PC-3 (cell line): ENCODE data around the gene IL11RA. TPM values are rescaled to one million over a fixed set of nuclear protein-coding genes. Genes with fewer than 3 reads are reported as not detected.

ENCODE experiments used
- ATAC-seq: fragments of 200-7000 bp; cut with Tn5 transposase; 2 replicates; pipeline ENCODE4 v1.9.1; 2020; ENCODE audit warnings: mild to moderate bottlenecking, moderate library complexity
- BruUV-seq: library from RNA; stranded (reverse); fragments of 400-500 nt; replicated peaks from 2 replicates; lab custom pipeline; 2021; lab: Mats Ljungman, UMichigan
- CTCF ChIA-PET: fragments of 300-600 bp; sonication (Branson Sonifier 250); formaldehyde crosslinking; loops from one replicate; lab custom pipeline; 2022; ENCODE audit warnings: antibody characterized with exemption; lab: Charles Lee
- POLR2A ChIA-PET: fragments of 300-600 bp; sonication (Branson Sonifier 250); formaldehyde crosslinking; loops from one replicate; lab custom pipeline; 2022; ENCODE audit warnings: antibody characterized with exemption; ENCODE audit not compliant: unreplicated experiment; lab: Charles Lee
- DNase-seq: peaks from one replicate; pipeline ENCODE4 v3.0.0-alpha.2; 2015
- H2AFZ ChIP-seq: fragments of 300-600 bp; sonication (generic); 2 replicates; pipeline ENCODE4 v1.6.0; 2016; ENCODE audit warnings: antibody characterized with exemption, low read length
- H3F3A ChIP-seq: fragments of 300-600 bp; sonication (generic); one replicate; pipeline ENCODE4 v1.6.0; 2017; ENCODE audit warnings: antibody characterized with exemption, low read length, control low read depth, mild to moderate bottlenecking; ENCODE audit not compliant: unreplicated experiment
- H3K27ac ChIP-seq: fragments of 300-600 bp; sonication (generic); 2 replicates; pipeline ENCODE4 v1.5.1; 2016; ENCODE audit warnings: mild to moderate bottlenecking, low read length
- H3K27me3 ChIP-seq: fragments of 300-600 bp; sonication (generic); 2 replicates; pipeline ENCODE4 v1.6.1; 2016; ENCODE audit warnings: low read length, mixed read lengths
- H3K36me3 ChIP-seq: fragments of 300-600 bp; sonication (generic); 2 replicates; pipeline ENCODE4 v1.6.1; 2016; ENCODE audit warnings: low read depth, mixed run types, low read length, mixed read lengths
- H3K4me1 ChIP-seq: fragments of 300-600 bp; sonication (generic); 2 replicates; pipeline ENCODE4 v1.5.1; 2016; ENCODE audit warnings: low read length; ENCODE audit not compliant: insufficient read depth
- H3K4me2 ChIP-seq: fragments of 300-600 bp; sonication (generic); 2 replicates; pipeline ENCODE4 v1.6.0; 2016; ENCODE audit warnings: low read length
- H3K4me3 ChIP-seq: fragments of 300-600 bp; sonication (generic); 2 replicates; pipeline ENCODE4 v1.5.1; 2016; ENCODE audit warnings: mild to moderate bottlenecking, low read length, mixed read lengths
- H3K79me2 ChIP-seq: fragments of 300-600 bp; sonication (generic); 2 replicates; pipeline ENCODE4 v1.6.1; 2017; ENCODE audit warnings: low read length, mixed read lengths
- H3K9ac ChIP-seq: fragments of 300-600 bp; sonication (generic); 2 replicates; pipeline ENCODE4 v1.6.0; 2016; ENCODE audit warnings: mild to moderate bottlenecking, low read length
- H3K9me2 ChIP-seq: fragments of 300-600 bp; sonication (generic); replicated peaks from 2 replicates; pipeline ENCODE4 v1.6.1; 2016; ENCODE audit warnings: mixed run types, low read length, mixed read lengths
- H3K9me3 ChIP-seq: fragments of 300-600 bp; sonication (generic); 2 replicates; pipeline ENCODE4 v1.6.1; 2016; ENCODE audit warnings: low read length, mixed read lengths
- H4K20me1 ChIP-seq: fragments of 300-600 bp; sonication (generic); 2 replicates; pipeline ENCODE4 v1.6.1; 2016; ENCODE audit warnings: low read length, mixed read lengths
- CTCF ChIP-seq: fragments of 300-600 bp; sonication (generic); conservative IDR thresholded peaks from 2 replicates; pipeline ENCODE4 v1.5.1; 2017; ENCODE audit warnings: antibody characterized with exemption, low read depth, mild to moderate bottlenecking, low read length
- EZH2 ChIP-seq: fragments of 300-600 bp; sonication (generic); IDR thresholded peaks from one replicate; pipeline ENCODE4 v1.6.1; 2017; ENCODE audit warnings: antibody characterized with exemption, mild to moderate bottlenecking, low read length; ENCODE audit not compliant: unreplicated experiment
- EZH2phosphoT487 ChIP-seq: fragments of 300-600 bp; sonication (generic); IDR thresholded peaks from 2 replicates; pipeline ENCODE4 v1.6.1; 2018; ENCODE audit warnings: mild to moderate bottlenecking, antibody characterized with exemption, low read length, borderline replicate concordance
- intact Hi-C: fragments of 100-400 bp; cut with micrococcal nuclease; formaldehyde crosslinking; loops from 2 replicates; pipeline ENCODE4 v1.9.0; 2023
- total RNA-seq: library from RNA; depleted of rRNA; stranded (reverse); fragments of >200 nt; gene quantifications from 2 replicates; pipeline ENCODE4 v1.2.3, GENCODE V29; 2014

The IL11RA gene
- total RNA-seq, 1 experiment from 2014 or later = 8.3 TPM

GRCh38 chr9:34685591-34685990 lies 33.6 kb downstream of the IL11RA start:
- TF ChIP-seq CTCF (no peak), EZH2phosphoT487 (no peak), EZH2 (no peak)
- Histone ChIP-seq H2AFZ (no peak overlapping the region), H3K79me2 (no peaks in the 10 kb centered on the region), H3K36me3 (no peaks in the 10 kb centered on the region), H3K4me3 (no peak overlapping the region), H3F3A (no peaks in the 10 kb centered on the region), H3K27ac (no peak overlapping the region), H3K27me3 (no peaks in the 10 kb centered on the region), H3K9ac (no peak overlapping the region), H3K9me3 (no peaks in the 10 kb centered on the region), H3K4me1 (no peaks in the 10 kb centered on the region), H3K9me2 (no peaks in the 10 kb centered on the region), H4K20me1 (no peaks in the 10 kb centered on the region), H3K4me2 (no peak overlapping the region)
- no TSS peak for BruUV-seq
- ChIA-PET POLR2A (no interaction called here), CTCF (interaction anchor here (0.5 kb wide), 1 partner anchor 52 kb away, joined by 4 read pairs; no protein-coding TSS in a partner anchor)
- intact Hi-C loops = no loop called here
- no peak for ATAC-seq
- no peak for DNase-seq

- no peak overlapping the region for H2AFZ ChIP-seq
- no peaks in the 10 kb centered on the region for H3K36me3 ChIP-seq
- intact Hi-C loops = no loop called here
- H3K9me3 ChIP-seq = no peaks in the 10 kb centered on the region
- ATAC-seq (no peak), DNase-seq (no peak)
- POLR2A ChIA-PET = no interaction called here
- H3K4me1 ChIP-seq = no peaks in the 10 kb centered on the region
- CTCF ChIA-PET = no interaction called here
- H3K79me2 ChIP-seq = no peaks in the 10 kb centered on the region
- no peaks in the 10 kb centered on the region for H3F3A ChIP-seq
- no peak overlapping the region for H3K4me2 ChIP-seq
- H4K20me1 ChIP-seq = no peaks in the 10 kb centered on the region
- H3K27me3 ChIP-seq = no peaks in the 10 kb centered on the region
- H3K4me3 ChIP-seq = no peak overlapping the region
- no peaks in the 10 kb centered on the region for H3K9me2 ChIP-seq
- no TSS peak for BruUV-seq
- no peak overlapping the region for H3K9ac ChIP-seq
- TF ChIP-seq EZH2phosphoT487 = no peak
- no peak for TF ChIP-seq CTCF
- no peak for TF ChIP-seq EZH2
- no peak overlapping the region for H3K27ac ChIP-seq
These were observed 34.2 kb downstream of the IL11RA start for GRCh38 chr9:34686231-34686630.

- Histone ChIP-seq H3K27me3 (no peaks in the 10 kb centered on the region), H3K9me2 (no peaks in the 10 kb centered on the region), H3K9me3 (no peaks in the 10 kb centered on the region), H3K4me1 (no peaks in the 10 kb centered on the region), H3K27ac (no peak overlapping the region), H4K20me1 (no peaks in the 10 kb centered on the region), H3K9ac (no peak overlapping the region), H3F3A (no peaks in the 10 kb centered on the region), H2AFZ (no peak overlapping the region), H3K36me3 (no peaks in the 10 kb centered on the region), H3K4me2 (no peak overlapping the region), H3K4me3 (no peak overlapping the region), H3K79me2 (no peaks in the 10 kb centered on the region)
- ATAC-seq = no peak
- TF ChIP-seq EZH2 (no peak), CTCF (no peak), EZH2phosphoT487 (no peak)
- ChIA-PET POLR2A (no interaction called here), CTCF (no interaction called here)
- intact Hi-C loops = no loop called here
- no TSS peak for BruUV-seq
- DNase-seq = no peak
These were observed 34.7 kb downstream of the IL11RA start for GRCh38 chr9:34686732-34687131.
